ENCODE data around the gene CPT1C.

CPT1C gene

DNA sequence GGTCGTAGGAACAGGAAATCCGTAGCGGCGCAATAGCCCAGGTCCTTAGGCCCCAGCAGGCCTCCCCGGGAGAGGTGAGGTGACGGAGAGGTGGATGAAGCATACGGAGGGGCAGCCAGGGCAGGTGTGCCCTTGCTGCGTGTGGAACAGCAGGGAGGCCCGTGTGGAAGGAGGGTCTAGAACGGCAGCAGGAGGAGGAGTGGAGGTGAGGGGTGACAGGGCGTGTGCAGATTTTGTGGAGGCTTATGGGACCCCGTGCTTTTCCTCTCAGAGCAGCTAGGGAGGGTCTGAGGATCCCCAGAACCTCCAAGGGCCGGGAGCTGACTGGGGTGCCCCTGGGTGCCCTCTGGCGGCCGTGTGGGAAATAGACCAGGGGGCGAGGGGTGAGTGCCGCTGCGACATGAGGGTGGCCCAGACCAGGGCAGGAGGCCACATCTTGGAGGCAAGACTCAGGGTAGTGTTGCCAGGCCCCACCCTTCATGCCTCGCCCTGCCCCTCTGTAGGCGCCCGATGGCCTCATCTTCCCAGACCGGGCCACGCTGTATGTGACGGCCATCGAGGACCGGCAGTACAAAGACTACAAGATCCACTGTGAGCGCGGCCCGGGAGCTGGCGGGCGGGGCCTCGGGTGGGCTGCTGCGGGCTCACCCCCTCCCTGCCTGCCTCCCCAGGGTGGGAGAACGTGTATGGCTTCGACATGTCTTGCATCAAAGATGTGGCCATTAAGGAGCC is 6.5 kb upstream of the CPT1C start:
- no peak for DNase-seq

DNA sequence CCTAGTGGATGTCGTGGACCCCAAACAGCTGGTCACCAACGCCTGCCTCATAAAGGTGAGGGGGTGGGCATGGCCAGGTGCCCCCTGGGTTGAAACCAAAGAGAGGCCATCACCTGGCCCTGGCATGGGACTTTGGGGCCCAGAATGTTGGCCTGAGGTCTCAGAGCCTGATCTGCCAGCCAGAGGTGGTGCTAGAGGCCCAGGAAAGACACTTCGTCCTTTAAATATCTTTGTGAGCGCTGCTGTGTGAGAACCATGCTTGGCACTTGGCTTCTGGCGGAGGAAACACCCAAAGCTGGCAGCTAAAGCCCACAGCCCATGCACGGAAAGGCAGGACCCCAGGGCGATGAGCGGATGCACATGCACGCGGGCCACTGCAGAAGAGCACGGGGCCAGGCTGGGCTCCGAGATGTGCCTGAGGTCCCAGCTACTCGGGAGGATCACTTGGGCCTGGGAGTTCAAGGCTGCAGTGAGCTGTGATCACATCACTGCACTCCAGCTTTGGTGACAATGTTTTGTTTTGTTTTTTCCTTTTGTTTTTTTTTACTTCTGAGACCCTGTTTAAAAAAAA is 5.8 kb upstream of the CPT1C start:
- no peak for DNase-seq

DNA sequence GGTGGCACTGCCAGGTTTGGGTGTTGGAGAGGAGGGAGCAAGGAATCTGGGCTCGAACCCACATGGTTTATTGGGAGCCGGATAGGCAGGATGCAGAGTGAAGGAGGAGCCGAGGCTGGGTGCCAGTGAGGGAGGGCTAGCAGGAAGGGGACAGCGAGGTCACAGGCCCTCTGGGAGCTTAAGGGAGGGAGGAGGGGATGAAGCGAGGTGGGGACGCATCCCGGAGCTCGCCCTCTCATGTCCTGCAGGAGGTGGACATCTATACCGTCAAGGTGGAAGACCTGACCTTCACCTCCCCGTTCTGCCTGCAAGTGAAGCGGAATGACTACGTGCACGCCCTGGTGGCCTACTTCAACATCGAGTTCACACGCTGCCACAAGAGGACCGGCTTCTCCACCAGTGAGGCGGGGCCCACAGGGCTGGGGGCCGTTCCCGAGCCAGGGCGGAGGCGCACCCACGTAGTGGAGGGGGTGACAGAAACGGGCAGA is 5.0 kb upstream of the CPT1C start:
- DNase-seq = no peak

DNA sequence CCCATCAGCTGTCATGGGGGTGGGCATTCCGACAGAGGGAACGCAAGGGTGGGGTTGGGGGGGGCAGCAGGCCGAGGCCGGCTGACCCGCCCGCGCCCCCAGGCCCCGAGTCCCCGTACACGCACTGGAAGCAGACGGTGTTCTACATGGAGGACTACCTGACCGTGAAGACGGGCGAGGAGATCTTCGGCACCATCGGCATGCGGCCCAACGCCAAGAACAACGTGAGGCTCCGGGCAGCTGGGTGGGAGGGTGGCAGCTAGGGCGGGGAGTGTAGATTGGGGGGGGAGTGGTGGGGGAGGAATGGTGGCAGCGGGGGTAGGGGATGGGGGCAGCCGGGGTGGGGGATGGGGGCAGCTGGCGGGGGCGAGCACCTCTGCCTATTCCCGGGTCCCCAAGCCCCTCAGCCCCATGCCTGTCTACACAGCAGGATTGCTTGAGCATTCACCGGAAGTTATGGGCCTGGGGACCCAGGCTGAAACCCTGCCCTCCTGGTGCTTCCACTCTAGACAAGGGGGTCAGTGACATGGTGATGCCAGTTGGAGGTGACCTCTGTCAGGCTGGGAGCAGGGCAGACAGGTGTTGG is 4.3 kb upstream of the CPT1C start:
- DNase-seq = no peak

DNA sequence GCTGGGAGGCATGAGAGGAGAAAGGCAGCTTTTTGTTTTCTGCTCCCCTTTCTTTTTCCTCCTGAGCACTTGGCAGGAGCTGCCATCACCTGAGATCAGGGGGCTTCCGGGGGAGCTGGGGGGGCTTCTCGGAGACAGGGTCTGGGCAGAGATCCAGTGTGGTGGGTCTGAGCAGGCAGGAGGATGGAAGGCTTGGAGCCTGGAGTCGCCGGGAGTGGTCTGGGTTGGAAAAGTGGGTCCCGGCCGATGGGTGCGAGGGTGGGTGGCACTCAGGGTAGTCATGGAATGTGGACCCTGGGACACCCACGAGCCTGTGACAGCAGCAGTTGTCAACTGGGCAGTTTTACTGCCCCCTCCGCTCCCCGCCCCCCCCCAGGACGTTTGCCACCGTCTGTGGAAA is 3.8 kb upstream of the CPT1C start:
- no peak for DNase-seq

- DNase-seq = no peak
Observed at GRCh38 chr19:49687566-49688316, 3.2 kb upstream of the CPT1C start.

GRCh38 chr19:49688531-49689132 is 2.3 kb upstream of the CPT1C start:
- DNase-seq = no peak

DNA sequence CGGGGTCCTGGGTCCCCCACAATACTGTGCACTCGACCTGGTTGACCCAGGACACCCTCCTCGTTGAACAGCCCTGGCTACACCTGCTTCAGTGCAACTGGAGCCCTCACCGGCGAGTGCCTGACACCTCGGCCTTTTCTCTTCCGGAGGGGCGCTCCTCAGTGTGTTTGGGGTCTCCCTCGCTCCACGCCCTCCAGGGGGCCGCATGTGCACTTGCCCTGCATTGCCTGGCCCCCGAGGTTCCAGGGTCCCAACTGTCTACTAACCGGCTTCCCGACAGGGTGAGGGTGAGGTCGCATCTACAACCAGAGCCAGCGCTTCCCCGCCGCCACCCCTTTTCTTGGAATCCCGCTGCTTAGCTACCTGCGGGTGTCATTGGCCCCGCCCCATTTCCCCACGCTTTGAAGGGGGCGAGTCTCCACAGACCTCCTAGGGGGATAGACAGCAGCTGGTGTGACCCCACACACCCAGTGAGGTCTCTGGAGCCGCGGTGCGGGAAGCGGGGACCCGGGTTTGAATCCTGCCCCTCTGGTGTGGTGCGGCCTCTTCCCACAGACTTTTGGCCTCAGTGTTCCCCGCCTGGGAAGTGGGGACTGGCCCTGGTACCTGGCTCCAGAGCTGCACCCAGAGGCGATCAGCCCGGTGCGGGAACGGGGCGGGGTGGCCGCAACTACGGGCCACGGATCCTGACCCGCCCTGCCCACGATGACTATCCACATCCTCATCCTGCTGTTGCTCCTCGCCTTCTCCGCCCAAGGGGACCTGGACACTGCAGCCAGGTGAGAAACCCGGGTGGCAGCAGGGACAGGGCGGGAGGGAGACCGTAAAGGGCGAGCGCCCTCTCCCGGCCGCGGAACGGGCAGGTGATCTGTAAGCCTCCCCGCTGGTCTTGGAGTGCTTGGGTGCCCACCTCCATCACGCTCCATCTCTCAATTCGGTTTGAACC is 1.5 kb upstream of the CPT1C start, which contains the start of gene ADM5:
Gene ADM5 (plus strand): TSS at position 462 of the 946 bp plus-strand sequence. CDS start 244 bp downstream, at position 706.
- DNase-seq = no peak

DNA sequence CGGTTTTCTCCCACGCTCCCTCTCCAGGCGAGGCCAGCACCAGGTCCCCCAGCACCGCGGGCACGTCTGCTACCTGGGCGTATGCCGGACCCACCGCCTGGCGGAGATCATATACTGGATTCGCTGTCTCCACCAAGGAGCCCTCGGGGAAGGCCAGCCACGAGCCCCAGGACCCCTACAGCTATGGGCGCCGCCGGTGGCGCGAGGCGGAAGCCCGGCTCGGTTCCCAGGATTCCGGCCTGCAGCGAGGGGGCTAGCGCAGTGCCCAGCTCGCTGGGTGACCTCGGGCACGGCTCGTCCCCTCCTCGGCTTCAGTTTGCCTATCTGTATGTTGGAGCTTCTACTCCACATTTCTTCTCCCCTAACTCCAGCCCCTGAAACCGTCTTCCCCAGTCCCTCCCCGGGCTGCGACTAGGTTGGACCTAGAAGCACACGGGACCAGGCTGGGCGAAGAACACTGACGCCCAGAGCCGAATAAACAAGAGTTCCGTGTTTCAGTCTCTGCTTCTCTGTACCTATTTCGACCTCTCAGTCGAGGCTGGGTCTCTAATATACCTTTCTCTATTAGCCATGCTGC is 749 bp upstream of the CPT1C start:
- no peak for DNase-seq

- no peak for DNase-seq
Observed at GRCh38 chr19:49691243-49692146, 579 bp downstream of the CPT1C start.

DNA sequence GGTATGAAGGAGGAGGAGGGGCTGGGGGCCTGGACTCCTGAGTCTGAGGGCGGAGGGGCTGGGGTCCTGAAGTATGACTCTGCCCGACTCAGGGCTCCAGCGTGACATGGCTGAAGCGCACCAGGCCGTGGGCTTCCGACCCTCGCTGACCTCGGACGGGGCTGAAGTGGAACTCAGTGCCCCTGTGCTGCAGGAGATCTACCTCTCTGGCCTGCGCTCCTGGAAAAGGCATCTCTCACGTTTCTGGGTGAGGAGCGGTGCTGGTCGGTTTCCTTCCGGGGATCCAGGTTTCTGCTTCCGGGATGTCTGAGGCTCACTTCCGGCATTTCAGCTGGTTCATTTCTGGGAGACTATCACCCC is 1.2 kb downstream of the CPT1C start:
- DNase-seq = no peak

DNA sequence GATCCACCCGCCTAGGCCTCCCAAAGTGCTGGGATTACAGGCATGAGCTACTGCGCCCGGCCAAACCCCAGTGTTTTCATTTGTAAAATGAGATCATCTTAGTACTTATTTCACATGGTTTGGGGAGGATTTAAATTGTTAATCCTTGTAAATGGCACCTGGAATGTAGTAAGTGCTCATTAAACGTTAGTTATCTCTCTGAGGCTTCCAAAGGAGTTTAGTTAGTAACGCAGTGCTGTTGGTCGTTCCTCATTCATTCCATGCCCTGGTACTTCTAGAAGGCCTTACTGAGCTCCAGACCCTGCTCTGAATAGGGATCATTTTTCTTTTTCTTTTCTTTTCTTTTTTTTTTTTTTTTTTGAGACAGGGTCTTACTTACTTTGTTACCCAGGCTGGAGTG is 5.2 kb downstream of the CPT1C start:
- no peak for DNase-seq

- no peak for DNase-seq
Observed at GRCh38 chr19:49696865-49697264, 5.9 kb downstream of the CPT1C start.

GRCh38 chr19:49699364-49699763 is 8.4 kb downstream of the CPT1C start:
- DNase-seq = no peak

DNA sequence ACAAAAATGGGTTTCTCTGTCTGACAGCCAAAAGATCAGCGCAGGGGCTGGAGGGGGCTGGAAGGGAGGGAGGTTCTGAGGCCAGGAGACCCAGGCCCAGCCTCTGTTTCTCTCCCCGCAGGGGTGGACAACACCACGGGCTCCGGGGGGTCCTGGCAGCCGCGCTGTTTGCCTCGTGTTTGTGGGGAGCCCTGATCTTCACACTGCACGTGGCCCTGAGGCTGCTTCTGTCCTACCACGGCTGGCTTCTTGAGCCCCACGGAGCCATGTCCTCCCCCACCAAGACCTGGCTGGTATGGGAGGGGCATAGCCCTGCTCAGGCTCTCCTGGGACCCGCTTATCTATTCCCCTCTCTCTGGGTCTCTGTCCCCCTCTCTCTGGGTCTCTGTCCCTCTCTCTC is 9.6 kb downstream of the CPT1C start:
- no peak for DNase-seq

DNA sequence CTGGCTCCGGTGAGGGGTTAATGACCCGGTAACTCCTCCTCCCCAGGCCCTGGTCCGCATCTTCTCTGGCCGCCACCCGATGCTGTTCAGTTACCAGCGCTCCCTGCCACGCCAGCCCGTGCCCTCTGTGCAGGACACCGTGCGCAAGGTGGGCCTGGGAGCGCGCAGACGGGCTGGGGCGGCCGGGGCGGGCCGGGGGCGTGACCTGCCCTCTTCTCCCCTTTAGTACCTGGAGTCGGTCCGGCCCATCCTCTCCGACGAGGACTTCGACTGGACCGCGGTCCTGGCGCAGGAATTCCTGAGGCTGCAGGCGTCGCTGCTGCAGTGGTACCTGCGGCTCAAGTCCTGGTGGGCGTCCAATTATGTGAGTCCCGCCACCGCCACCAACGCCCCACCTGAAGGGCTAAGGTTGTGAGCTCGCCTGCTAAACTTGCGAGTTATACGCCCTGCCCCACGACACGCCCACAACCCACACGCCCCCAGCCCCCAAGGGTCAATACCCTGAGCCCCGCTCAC is 10.4 kb downstream of the CPT1C start:
- no peak for DNase-seq

GRCh38 chr19:49704888-49705642 is 14.1 kb downstream of the CPT1C start:
- DNase-seq = no peak

DNA sequence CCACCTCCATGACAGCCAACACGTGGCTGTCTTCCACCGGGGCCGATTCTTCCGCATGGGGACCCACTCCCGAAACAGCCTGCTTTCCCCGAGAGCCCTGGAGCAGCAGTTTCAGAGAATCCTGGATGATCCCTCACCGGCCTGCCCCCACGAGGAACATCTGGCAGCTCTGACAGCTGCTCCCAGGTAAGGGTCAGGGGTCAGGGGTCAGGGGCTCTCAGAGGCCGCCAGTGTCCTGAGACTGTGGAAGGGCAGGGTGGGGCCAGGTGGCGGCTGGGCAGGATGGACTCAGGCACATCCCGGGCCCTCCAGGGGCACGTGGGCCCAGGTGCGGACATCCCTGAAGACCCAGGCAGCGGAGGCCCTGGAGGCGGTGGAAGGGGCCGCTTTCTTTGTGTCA is 15.0 kb downstream of the CPT1C start:
- no peak for DNase-seq

DNA sequence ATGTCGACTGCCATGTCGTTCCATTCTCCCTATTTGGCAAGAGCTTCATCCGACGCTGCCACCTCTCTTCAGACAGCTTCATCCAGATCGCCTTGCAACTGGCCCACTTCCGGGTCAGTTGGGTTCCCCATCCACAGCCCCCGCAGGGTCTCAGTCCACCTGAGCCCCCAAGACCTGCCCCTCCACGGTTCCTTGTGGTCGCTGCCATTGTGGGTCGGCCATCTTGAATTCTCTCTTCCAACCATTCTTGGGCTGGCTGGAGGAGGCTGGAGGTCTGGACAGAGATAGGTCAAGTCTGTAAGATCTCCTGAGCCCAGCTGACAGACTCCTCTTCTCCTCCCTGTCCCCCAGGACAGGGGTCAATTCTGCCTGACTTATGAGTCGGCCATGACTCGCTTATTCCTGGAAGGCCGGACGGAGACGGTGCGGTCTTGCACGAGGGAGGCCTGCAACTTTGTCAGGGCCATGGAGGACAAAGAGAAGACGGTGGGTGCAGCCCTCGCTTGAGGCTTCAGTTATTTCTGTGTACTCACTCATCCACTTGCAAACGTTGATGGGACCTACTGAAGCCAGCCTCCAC is 19.5 kb downstream of the CPT1C start:
- no peak for DNase-seq

Measured in activated CD4-positive, CD25-positive, alpha-beta regulatory T cell treated with anti-CD3 and anti-CD28 coated beads, Interleukin-2, amount 50 U/mL, for 72 hours (primary cell).